GM06990 (cell line): ENCODE data around the gene MYOF.

Source experiments
- DNase-seq: peaks from one replicate; pipeline ENCODE4 v3.0.0-alpha.2; 2011; ENCODE audit not compliant: insufficient read length; ENCODE audit errors: extremely low read depth
- H3K27me3 ChIP-seq: replicated peaks from 2 replicates; pipeline ENCODE4 v1.6.0; 2011; ENCODE audit warnings: low read length; ENCODE audit not compliant: control insufficient read depth, insufficient read depth
- H3K36me3 ChIP-seq: 2 replicates; pipeline ENCODE4 v1.5.1; 2011; ENCODE audit warnings: low read length; ENCODE audit not compliant: control insufficient read depth, insufficient read depth
- H3K4me3 ChIP-seq: replicated peaks from 2 replicates; pipeline ENCODE4 v1.5.1; 2011; ENCODE audit warnings: low read depth, mild to moderate bottlenecking, control low read depth, low read length
- TF ChIP-seq, protein P1 (sequence below): IDR thresholded peaks from 2 replicates; pipeline ENCODE4 v1.5.1; 2011; ENCODE audit warnings: low read length, control low read depth, mild to moderate bottlenecking, inconsistent platforms; ENCODE audit not compliant: insufficient read depth, poor library complexity, severe bottlenecking

Gene MYOF, protein sequence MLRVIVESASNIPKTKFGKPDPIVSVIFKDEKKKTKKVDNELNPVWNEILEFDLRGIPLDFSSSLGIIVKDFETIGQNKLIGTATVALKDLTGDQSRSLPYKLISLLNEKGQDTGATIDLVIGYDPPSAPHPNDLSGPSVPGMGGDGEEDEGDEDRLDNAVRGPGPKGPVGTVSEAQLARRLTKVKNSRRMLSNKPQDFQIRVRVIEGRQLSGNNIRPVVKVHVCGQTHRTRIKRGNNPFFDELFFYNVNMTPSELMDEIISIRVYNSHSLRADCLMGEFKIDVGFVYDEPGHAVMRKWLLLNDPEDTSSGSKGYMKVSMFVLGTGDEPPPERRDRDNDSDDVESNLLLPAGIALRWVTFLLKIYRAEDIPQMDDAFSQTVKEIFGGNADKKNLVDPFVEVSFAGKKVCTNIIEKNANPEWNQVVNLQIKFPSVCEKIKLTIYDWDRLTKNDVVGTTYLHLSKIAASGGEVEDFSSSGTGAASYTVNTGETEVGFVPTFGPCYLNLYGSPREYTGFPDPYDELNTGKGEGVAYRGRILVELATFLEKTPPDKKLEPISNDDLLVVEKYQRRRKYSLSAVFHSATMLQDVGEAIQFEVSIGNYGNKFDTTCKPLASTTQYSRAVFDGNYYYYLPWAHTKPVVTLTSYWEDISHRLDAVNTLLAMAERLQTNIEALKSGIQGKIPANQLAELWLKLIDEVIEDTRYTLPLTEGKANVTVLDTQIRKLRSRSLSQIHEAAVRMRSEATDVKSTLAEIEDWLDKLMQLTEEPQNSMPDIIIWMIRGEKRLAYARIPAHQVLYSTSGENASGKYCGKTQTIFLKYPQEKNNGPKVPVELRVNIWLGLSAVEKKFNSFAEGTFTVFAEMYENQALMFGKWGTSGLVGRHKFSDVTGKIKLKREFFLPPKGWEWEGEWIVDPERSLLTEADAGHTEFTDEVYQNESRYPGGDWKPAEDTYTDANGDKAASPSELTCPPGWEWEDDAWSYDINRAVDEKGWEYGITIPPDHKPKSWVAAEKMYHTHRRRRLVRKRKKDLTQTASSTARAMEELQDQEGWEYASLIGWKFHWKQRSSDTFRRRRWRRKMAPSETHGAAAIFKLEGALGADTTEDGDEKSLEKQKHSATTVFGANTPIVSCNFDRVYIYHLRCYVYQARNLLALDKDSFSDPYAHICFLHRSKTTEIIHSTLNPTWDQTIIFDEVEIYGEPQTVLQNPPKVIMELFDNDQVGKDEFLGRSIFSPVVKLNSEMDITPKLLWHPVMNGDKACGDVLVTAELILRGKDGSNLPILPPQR (N-terminal part only)

DNA sequence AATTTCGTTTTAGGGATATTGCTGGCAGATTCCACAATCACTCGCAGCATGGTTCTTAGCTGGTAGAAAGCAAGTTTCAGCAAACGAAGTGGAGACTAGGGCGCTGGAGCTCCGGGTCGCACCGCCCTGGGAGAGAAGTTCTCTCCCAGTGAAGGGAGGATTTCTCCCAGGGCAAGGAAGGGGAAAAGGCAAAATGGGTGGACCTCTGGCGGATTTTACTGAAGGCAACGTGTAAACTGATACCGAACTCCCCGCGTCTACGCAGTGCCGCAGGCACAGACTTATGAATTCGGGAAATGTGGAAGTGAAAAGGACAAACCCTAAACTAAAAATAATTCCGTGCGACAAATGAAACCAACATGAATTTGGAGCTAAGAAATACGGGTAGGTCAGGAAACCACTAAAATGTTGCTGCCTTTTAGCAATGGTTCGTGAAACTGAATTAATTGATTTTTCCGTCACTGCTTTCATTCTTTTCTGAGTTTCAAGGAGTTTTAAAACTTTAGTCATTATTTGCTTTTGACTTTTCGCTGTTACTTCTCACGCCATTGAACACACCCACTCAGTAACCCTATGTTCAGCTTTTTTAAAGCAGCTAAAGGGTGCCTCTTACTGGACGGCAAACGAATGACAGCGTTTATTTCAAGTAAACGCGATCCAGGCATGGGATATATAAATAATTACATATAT is at the start of gene MYOF:
Gene MYOF, minus strand, starts transcription at position 190 of the 690 bp plus-strand sequence. Its CDS starts 140 bp downstream, at position 50.
- TF ChIP-seq, protein P1, sequence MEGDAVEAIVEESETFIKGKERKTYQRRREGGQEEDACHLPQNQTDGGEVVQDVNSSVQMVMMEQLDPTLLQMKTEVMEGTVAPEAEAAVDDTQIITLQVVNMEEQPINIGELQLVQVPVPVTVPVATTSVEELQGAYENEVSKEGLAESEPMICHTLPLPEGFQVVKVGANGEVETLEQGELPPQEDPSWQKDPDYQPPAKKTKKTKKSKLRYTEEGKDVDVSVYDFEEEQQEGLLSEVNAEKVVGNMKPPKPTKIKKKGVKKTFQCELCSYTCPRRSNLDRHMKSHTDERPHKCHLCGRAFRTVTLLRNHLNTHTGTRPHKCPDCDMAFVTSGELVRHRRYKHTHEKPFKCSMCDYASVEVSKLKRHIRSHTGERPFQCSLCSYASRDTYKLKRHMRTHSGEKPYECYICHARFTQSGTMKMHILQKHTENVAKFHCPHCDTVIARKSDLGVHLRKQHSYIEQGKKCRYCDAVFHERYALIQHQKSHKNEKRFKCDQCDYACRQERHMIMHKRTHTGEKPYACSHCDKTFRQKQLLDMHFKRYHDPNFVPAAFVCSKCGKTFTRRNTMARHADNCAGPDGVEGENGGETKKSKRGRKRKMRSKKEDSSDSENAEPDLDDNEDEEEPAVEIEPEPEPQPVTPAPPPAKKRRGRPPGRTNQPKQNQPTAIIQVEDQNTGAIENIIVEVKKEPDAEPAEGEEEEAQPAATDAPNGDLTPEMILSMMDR: peak; percentile 62
- Histone ChIP-seq H3K27me3 (no peaks in the 10 kb centered on the region; the same call in 1 of the 2 replicates), H3K4me3 (peak within 1 kb of the TSS; percentile 61), H3K36me3 (no peaks in the 10 kb centered on the region)
- peak; percentile 47 for DNase-seq

DNA sequence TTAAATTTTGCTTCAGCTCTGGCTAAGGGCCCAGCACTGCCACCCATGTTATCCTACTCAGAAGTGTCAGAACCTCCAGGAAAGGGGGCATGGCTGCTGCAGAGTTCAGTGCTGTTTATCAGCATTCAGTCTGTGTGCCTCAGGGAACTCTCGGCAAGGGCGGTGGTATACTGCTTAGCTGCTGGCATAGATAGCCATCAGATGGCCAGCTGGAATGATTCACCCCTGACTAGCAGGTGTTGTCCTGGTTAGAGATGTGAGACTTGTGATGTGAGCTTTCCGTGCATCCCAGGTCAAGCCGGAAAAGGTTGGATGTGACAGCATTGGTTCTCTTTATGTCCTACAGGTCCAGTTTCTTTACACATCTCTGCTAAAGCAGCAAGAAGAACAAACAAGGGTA is 36.4 kb upstream of the MYOF start:
- TF ChIP-seq, protein P1: no peak
- Histone ChIP-seq H3K36me3 (peaks cover 15% of the 10 kb centered on the region), H3K27me3 (no peaks in the 10 kb centered on the region), H3K4me3 (no peak overlapping the region)
- no peak for DNase-seq

DNA sequence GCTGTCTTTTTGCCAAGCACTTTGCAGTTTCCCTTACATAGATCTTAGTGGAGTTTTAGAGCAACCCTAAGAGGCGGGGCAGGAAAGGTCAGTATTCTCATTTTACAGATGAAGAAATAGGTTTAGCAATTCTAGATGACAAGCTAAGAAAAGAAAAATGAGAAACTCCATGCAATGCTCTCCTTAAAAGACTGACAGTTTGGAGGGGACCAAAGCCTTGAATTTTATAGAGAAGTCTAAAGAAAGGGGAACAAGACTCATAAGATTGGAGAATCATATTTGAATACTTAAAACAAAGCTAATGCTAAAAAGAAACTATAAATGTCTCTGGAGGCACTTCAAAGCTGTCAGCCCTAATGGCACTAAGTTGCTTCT is 33.9 kb upstream of the MYOF start:
- Histone ChIP-seq H3K4me3 (no peak overlapping the region), H3K27me3 (no peaks in the 10 kb centered on the region), H3K36me3 (peaks cover 14% of the 10 kb centered on the region)
- TF ChIP-seq, protein P1: no peak
- no peak for DNase-seq

DNA sequence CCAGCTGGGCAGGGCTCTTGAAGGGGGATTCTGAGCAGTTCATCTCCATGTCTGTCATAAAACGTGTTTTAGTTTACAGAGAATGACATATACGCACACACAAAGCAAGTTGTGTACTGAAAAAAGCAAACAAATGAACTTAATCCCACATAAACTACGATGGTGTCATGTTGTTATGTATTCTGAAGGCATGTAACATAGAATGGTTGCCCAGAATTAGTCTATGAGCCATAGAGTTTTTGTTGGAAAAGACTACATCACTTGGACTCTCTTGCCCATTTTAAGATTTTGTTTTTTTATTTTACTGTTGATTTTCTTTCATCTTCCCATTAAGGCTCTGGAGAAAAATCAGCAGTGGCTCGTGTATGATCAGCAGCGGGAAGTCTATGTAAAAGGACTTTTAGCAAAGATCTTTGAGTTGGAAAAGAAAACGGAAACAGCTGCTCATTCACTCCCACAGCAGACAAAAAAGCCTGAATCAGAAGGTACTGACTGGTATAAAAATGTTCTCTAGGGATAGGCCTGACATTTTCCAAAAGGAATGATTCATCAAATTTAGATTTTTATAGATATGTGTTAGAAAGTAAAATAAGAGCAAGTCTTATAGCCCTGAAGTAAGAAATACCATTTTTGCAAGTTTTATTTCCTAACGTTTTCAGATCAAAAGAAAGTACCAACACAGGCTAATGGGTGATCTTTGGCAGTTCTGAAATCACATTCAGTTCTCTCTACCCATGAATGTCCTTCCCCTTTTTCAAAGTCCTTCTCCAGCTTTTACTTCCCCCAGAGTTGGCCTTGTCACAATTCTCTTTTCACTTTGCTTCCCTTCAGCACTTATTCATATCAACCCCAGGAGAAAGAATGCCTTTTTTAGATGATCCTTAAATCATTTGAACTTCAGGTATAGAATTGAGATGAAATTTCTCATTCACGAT is 33.2 kb upstream of the MYOF start:
- H3K27me3 ChIP-seq: no peaks in the 10 kb centered on the region
- DNase-seq: no peak
- no peak overlapping the region for H3K4me3 ChIP-seq
- peaks cover 14% of the 10 kb centered on the region for H3K36me3 ChIP-seq
- TF ChIP-seq, protein P1: no peak
